K562 (cell line): ENCODE results near the gene FARSA. TPM values are rescaled to one million over a fixed set of nuclear protein-coding genes. Genes with fewer than 3 reads are reported as not detected.

Source experiments
- BCL6 ChIP-seq: fragments of 250-450 bp; sonication (Bioruptor Pico); IDR thresholded peaks from 2 replicates; pipeline ENCODE4 v1.4.0; 2020
- CBFA2T2 ChIP-seq: fragments of 450-650 bp; conservative IDR thresholded peaks from 2 replicates; pipeline ENCODE4 v1.6.1; 2017; ENCODE audit warnings: mild to moderate bottlenecking
- CC2D1A ChIP-seq: fragments of 450-650 bp; IDR thresholded peaks from 2 replicates; pipeline ENCODE4 v1.6.1; 2017; ENCODE audit warnings: mild to moderate bottlenecking
- CREBBP ChIP-seq: IDR thresholded peaks from one replicate; pipeline ENCODE4 v1.6.1; 2012; ENCODE audit warnings: low read depth, mild to moderate bottlenecking, control low read depth, inconsistent platforms, low read length
- FUS ChIP-seq: fragments of 200-400 bp; formaldehyde crosslinking; optimal IDR thresholded peaks from 2 replicates; pipeline ENCODE3; 2017; ENCODE audit warnings: low read depth, low read length
- ILF3 ChIP-seq: fragments of 450-650 bp; IDR thresholded peaks from 2 replicates; pipeline ENCODE4 v1.6.1; 2018; ENCODE audit warnings: antibody characterized with exemption, mild to moderate bottlenecking, moderate library complexity, borderline replicate concordance
- MCM3 ChIP-seq: fragments of 450-650 bp; IDR thresholded peaks from 2 replicates; pipeline ENCODE4 v1.6.1; 2016
- MED1 ChIP-seq: sonication (generic); formaldehyde crosslinking; IDR thresholded peaks from 2 replicates; pipeline ENCODE4 v1.8.1; 2023; ENCODE audit warnings: missing genetic modification reagents, borderline replicate concordance
- POLR2AphosphoS5 ChIP-seq: IDR thresholded peaks from 2 replicates; pipeline ENCODE4 v1.6.1; 2011; ENCODE audit warnings: mild to moderate bottlenecking, low read depth, low read length, moderate library complexity; ENCODE audit not compliant: control insufficient read depth, insufficient read depth
- POLR2H ChIP-seq: IDR thresholded peaks from 2 replicates; pipeline ENCODE4 v1.6.1; 2016; ENCODE audit warnings: missing genetic modification characterization, low read depth, mild to moderate bottlenecking, control low read depth, missing compliant biosample characterization, moderate library complexity
- RBBP5 ChIP-seq: fragments of 200-600 bp; sonication (generic); IDR thresholded peaks from 2 replicates; pipeline ENCODE4 v1.6.1; 2012; ENCODE audit warnings: borderline replicate concordance, mild to moderate bottlenecking, low read length, control low read depth, inconsistent platforms; ENCODE audit not compliant: insufficient read depth, poor library complexity, severe bottlenecking
- REST ChIP-seq, 2 experiments: fragments of 450-650 bp; formaldehyde crosslinking in 1 of 2; IDR thresholded peaks; 2 replicates each; pipeline versions ENCODE4 v1.4.0 to v1.6.1; 2014 to 2020; ENCODE audit warnings: mild to moderate bottlenecking in 2 of 2, borderline replicate concordance in 1 of 2, low read depth in 1 of 2
- SAFB ChIP-seq: fragments of 200-400 bp; formaldehyde crosslinking; IDR thresholded peaks from 2 replicates; pipeline ENCODE4 v1.6.1; 2017; ENCODE audit warnings: low read depth, low read length, borderline replicate concordance
- SMAD1 ChIP-seq: fragments of 150-350 bp; IDR thresholded peaks from 2 replicates; pipeline ENCODE4 v1.6.1; 2014; ENCODE audit warnings: low read length, low read depth; ENCODE audit not compliant: partially characterized antibody
- ZNF3 ChIP-seq: fragments of 250-450 bp; sonication (Bioruptor Pico); IDR thresholded peaks from 2 replicates; pipeline ENCODE4 v1.5.0; 2021; ENCODE audit warnings: mild to moderate bottlenecking, moderate library complexity
- polyA plus RNA-seq, 8 experiments: library from polyadenylated mRNA; depleted of rRNA in 4 of 8; stranded (reverse) in 5 of 8; unstranded in 3 of 8; fragments of >200 nt; fragmentation: Nextera tagmentation in 2 of 8; fragmentation: Illumina TruSeq in 1 of 8; extraction: Ambion mirVana in 2 of 8; extraction: Trizol in 1 of 8; gene quantifications; 2 replicates each; pipeline versions ENCODE4 v1.2.1 to v1.2.3, GENCODE V29; 2011 to 2014; ENCODE audit warnings: inconsistent platforms in 1 of 8, missing spikeins in 1 of 8
- total RNA-seq, 7 experiments: library from RNA; depleted of rRNA in 6 of 7; stranded (reverse); fragments of >200 nt in 6 of 7; fragmentation: Illumina TruSeq in 2 of 7; extraction: Trizol in 2 of 7; gene quantifications; 2 replicates each; pipeline versions ENCODE4 v1.2.1 to v1.2.3, GENCODE V29; 2011 to 2021; ENCODE audit warnings: low replicate concordance in 1 of 7
- TF ChIP-seq, protein P1 (sequence below): fragments of 250-450 bp; sonication (Bioruptor Pico); IDR thresholded peaks from 2 replicates; pipeline ENCODE4 v1.8.0; 2021; ENCODE audit warnings: moderate library complexity, mild to moderate bottlenecking, inconsistent platforms
- TF ChIP-seq, protein P2 (sequence below): fragments of 200-800 bp; sonication (Bioruptor generic); IDR thresholded peaks from 2 replicates; pipeline ENCODE4 v1.6.1; 2017; ENCODE audit warnings: missing genetic modification characterization, missing compliant biosample characterization

FARSA gene
- total and polyA plus RNA-seq, 9 of the 15 experiments (the other 6 are each of a cell fraction or from before 2014, with no cell fraction given) = 25.2 to 237 (median 89.6) TPM

DNA sequence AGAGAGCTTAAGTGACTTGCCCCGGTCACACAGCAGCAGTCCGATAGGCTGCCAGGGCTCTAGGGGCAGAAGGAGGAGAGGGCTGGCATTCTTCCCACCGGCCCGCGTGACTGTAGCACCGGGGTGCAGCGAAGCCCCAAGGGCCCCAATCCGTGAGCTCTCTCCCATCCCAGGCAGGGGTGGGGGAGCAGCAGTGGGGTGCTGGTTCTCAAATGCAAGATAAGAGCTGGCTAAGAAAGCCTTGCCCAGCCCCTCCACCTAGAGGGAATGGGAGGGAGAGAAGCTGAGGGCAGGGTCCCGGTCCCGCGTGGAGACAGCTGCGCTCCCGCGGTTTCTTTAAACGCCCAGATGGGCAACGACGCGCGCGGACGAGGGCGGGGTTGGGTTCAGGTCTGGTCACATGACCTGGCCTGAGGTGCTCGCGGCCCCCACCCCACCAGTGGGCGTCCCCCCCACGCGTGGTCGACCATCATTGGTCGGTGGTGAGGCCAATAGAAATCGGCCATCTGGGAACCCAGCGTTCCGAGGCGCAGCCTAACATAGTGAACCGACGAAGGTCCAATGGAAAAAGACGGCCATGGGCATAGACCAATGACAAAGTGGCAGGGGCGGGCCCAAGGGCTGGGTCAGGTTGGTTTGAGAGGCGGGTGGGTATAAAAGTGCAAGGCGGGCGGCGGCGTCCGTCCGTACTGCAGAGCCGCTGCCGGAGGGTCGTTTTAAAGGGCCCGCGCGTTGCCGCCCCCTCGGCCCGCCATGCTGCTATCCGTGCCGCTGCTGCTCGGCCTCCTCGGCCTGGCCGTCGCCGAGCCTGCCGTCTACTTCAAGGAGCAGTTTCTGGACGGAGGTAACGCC is 4.6 kb upstream of the FARSA start, which contains the start of gene CALR (continued):
- TF ChIP-seq REST (IDR thresholded peaks at IDR 0.05; ENCODE audit: borderline replicate concordance) = peak; percentile 75
- TF ChIP-seq REST (CRISPR knock-in tag; IDR thresholded peaks at IDR 0.05; ENCODE audit: low read depth) = no peak; the same call in 1 of the 2 replicates
- TF ChIP-seq FUS = no peak
- TF ChIP-seq MED1 (CRISPR knock-in tag) = no peak
- peak; percentile 94 for TF ChIP-seq POLR2AphosphoS5
- no peak for TF ChIP-seq BCL6 (CRISPR knock-in tag)
- 0 out of 2 replicates have a peak, but pooled peaks have one; percentile 32 for TF ChIP-seq CC2D1A
- TF ChIP-seq CREBBP = no peak
- TF ChIP-seq MCM3 = no peak
- TF ChIP-seq, protein P1, sequence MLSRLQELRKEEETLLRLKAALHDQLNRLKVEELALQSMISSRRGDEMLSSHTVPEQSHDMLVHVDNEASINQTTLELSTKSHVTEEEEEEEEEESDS (CRISPR knock-in tag) = no peak
- peak; percentile 95 for TF ChIP-seq SMAD1
- peak; percentile 84 for TF ChIP-seq RBBP5
- TF ChIP-seq POLR2H (tag) = peak; percentile 98
- TF ChIP-seq SAFB = peak; percentile 99
- TF ChIP-seq CBFA2T2 = peak; percentile 84
- TF ChIP-seq, protein P2, sequence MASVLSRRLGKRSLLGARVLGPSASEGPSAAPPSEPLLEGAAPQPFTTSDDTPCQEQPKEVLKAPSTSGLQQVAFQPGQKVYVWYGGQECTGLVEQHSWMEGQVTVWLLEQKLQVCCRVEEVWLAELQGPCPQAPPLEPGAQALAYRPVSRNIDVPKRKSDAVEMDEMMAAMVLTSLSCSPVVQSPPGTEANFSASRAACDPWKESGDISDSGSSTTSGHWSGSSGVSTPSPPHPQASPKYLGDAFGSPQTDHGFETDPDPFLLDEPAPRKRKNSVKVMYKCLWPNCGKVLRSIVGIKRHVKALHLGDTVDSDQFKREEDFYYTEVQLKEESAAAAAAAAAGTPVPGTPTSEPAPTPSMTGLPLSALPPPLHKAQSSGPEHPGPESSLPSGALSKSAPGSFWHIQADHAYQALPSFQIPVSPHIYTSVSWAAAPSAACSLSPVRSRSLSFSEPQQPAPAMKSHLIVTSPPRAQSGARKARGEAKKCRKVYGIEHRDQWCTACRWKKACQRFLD (CRISPR knock-in tag) = peak; percentile 47; the same call in 1 of the 2 replicates
- no peak for TF ChIP-seq ZNF3 (CRISPR knock-in tag)
- TF ChIP-seq ILF3 = peak; percentile 65; the same call in 1 of the 2 replicates
